IgD-negative memory B cell (primary cell): Measurements from ENCODE around the gene LRRC31. TPM values are rescaled to one million over a fixed set of nuclear protein-coding genes. Genes with fewer than 3 reads are reported as not detected.
A peak's percentile ranks its signal among the peaks of the same experiment; 100 is the strongest.

Experiments
- H3K27ac Mint-ChIP-seq, 3 donors: one replicate each; pipeline ENCODE4 v1.8.0; 2020 to 2022; ENCODE audit warnings: mild to moderate bottlenecking in 3 of 3, mixed read lengths in 3 of 3, moderate library complexity in 1 of 3
- H3K27me3 Mint-ChIP-seq: one replicate; pipeline ENCODE4 v1.8.0; 2021; ENCODE audit warnings: mixed read lengths
- H3K36me3 Mint-ChIP-seq: one replicate; pipeline ENCODE4 v1.8.0; 2020; ENCODE audit warnings: mild to moderate bottlenecking, mixed read lengths
- H3K4me1 Mint-ChIP-seq, 3 donors: one replicate each; pipeline ENCODE4 v1.8.0; 2020 to 2022; ENCODE audit warnings: mixed read lengths in 3 of 3, mild to moderate bottlenecking in 1 of 3
- H3K4me3 Mint-ChIP-seq, 4 donors: one replicate each; pipeline ENCODE4 v1.8.0; 2020 to 2022; ENCODE audit warnings: mild to moderate bottlenecking in 4 of 4, mixed read lengths in 4 of 4, moderate library complexity in 3 of 4
- H3K9me3 Mint-ChIP-seq, 3 donors: one replicate each; pipeline ENCODE4 v1.8.0; 2020 to 2021; ENCODE audit warnings: mixed read lengths in 3 of 3, mild to moderate bottlenecking in 1 of 3
- polyA plus RNA-seq: library from polyadenylated mRNA; unstranded; fragments of 300-500 nt; fragmentation: Illumina TruSeq; gene quantifications from one replicate; pipeline ENCODE4 v1.2.3, GENCODE V29; 2021

LRRC31 gene
- polyA plus RNA-seq = not detected

DNA sequence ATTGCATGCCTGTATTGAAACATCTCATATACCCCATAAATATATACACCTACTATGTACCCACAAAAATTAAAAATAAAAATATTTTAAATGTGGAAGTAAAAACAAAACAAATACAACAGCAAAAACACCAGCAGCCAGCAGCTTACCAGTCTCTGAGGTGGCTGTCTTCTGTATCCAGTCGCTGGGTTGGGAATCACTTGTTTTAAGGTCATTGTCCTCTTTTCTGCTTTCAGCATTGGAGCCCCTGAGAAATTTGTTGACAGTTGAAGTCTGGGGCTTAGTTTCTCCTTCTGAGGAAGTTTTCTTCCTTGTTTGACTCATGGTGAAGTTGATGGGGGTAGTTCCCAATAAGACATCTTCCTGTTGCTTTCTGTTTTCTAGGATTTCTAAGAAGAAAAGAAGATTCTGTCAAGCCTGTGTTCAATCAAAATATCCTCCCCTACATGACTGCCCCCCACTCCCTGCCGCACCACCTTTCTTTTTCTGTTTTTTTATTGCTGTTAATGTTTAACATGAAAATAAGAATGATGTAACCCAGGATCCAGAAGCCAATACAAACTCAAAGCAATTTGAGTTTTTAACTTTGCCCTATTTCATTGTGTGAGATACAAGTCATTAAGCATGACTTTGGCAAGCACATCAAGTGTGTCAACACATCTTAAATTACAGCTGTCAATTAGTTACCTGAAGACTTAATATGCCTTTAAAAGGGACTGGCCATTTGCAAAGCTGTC, at the start of gene LRRC31:
LRRC31 (minus strand) TSS at position 452 of the 737 bp plus-strand sequence; CDS start at position 324, 128 bp downstream.
- H3K27me3 Mint-ChIP-seq = peaks cover 6% of the 10 kb centered on the region
- H3K4me1 Mint-ChIP-seq = peaks cover 7 to 23% (median 12%) of the 10 kb centered on the region in 3 donors
- H3K27ac Mint-ChIP-seq = peak within 1 kb of the TSS in 1 of 3 donors; percentile 24
- no peak within 1 kb of the TSS for H3K4me3 Mint-ChIP-seq
- H3K36me3 Mint-ChIP-seq = no peaks in the 10 kb centered on the region
- no peaks in the 10 kb centered on the region for H3K9me3 Mint-ChIP-seq

DNA sequence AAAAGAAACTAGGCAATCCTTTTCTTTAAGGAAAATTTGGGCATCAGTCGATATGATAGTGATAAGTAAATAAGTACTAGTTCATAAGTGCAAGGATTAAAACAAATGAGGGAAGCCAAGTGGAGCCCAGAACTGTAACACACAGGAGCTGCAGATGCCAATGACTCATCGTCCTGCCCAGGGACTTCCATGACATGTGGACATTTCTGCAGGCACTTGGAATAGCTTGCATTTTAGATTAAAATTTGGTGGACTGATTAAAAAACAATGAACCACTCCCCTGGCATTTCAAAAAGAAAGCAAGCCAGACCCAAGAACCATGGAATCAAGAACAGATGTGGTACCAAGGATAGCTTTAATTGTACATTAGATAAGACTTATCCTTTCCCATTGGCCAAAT, 44.6 kb upstream of the LRRC31 start:
- H3K4me1 Mint-ChIP-seq = peaks cover 0 to 5% (median 3%) of the 10 kb centered on the region in 3 donors
- no peaks in the 10 kb centered on the region for H3K27me3 Mint-ChIP-seq
- H3K9me3 Mint-ChIP-seq = no peaks in the 10 kb centered on the region
- peaks cover 2% of the 10 kb centered on the region for H3K36me3 Mint-ChIP-seq
- no peak overlapping the region for H3K27ac Mint-ChIP-seq
- H3K4me3 Mint-ChIP-seq = no peak overlapping the region

DNA sequence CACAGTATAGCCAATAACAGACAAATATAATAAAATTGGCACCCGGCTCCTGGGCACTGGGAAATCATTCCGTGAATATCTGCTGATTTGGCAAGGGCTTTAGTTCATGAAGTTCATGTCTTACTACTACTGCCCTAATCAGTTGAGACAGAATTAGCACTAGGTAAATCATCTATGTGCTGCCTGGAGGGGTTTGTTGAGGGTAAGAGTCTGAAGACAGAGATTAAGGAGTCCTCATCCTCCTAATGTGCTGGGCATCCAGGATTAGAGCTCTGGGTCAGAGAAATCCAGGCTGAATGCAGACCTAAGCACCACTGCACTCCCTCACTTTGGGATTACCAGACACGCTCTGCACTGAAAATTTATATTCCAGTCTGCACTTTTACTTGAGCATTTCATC, 43.6 kb upstream of the LRRC31 start:
- peaks cover 2% of the 10 kb centered on the region for H3K36me3 Mint-ChIP-seq
- peaks cover 0 to 5% (median 3%) of the 10 kb centered on the region in 3 donors for H3K4me1 Mint-ChIP-seq
- H3K27ac Mint-ChIP-seq = no peak overlapping the region
- no peaks in the 10 kb centered on the region for H3K27me3 Mint-ChIP-seq
- no peak overlapping the region for H3K4me3 Mint-ChIP-seq
- H3K9me3 Mint-ChIP-seq = no peaks in the 10 kb centered on the region

DNA sequence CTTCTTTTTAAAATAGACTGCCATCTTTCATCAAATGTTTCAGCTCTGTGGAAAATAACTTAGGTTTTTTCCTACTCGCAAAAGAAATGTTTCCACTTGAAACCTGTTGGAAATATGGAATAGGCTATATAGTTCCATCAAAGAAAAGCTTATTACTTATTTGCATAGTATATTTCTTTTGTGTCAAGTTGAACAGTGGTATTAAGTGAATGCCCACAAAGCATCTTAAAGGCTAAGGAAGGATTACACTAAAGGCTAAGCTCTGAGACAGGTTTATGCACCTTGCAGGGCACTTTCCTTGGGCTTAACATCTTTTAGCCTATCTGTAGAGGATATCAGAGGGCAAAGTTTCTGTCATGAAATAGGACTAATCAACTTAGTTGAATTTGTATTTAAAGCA, 41.5 kb upstream of the LRRC31 start, which contains the start of gene SAMD7:
SAMD7 (plus strand) TSS at position 301 of the 400 bp plus-strand sequence. CDS start 7,927 bp downstream, outside the sequence.
- Mint-ChIP-seq H3K4me1 (peaks cover 0 to 5% (median 3%) of the 10 kb centered on the region in 3 donors), H3K27ac (no peak within 1 kb of the TSS), H3K36me3 (peaks cover 2% of the 10 kb centered on the region), H3K27me3 (no peaks in the 10 kb centered on the region), H3K9me3 (no peaks in the 10 kb centered on the region), H3K4me3 (no peak within 1 kb of the TSS)

DNA sequence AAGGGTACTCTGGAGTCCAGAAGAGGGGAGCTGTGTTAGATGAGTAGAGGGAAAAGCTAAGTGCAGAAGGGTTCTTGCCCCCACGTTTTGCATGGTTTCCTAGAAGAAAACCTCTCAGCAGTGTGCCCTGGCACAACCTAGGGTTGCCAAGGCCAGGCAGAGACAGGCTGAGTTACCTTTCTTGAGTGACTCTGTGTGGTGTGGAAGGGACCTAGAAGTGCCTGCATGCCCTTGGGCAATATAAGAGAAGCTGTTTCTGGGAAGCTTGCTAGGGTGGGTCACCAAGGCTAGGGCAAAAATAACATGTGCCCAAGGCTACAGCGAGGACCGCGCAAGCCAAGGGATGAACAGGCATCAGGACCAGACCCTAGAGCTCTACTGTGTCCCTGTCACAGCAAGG, 38.2 kb upstream of the LRRC31 start:
- Mint-ChIP-seq H3K36me3 (no peaks in the 10 kb centered on the region), H3K27ac (no peak overlapping the region), H3K4me1 (no peaks in the 10 kb centered on the region), H3K9me3 (peaks cover 0 to 2% (median 0%) of the 10 kb centered on the region in 3 donors), H3K27me3 (no peaks in the 10 kb centered on the region), H3K4me3 (no peak overlapping the region)

DNA sequence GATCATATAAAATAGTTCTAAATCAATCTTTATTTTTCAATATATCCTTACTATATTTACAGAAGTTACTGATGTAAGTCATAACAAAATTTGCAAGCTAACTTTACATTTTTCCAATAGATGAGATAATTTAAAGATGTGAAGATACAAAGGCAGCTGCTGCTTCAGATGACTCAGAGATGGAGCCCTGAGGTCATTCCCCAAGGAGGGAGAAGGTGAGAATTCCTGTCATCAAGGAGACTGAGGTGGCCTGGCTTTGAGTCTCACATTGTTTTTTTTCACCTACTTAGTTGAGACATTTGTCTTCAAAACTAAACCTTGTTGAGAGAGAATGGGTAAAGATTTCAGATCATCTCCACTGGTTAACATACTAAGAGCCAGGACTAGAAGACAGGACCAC, 37.7 kb upstream of the LRRC31 start:
- no peak overlapping the region for H3K27ac Mint-ChIP-seq
- H3K4me1 Mint-ChIP-seq = no peaks in the 10 kb centered on the region
- H3K9me3 Mint-ChIP-seq = peaks cover 0 to 2% (median 0%) of the 10 kb centered on the region in 3 donors
- H3K36me3 Mint-ChIP-seq = no peaks in the 10 kb centered on the region
- H3K4me3 Mint-ChIP-seq = no peak overlapping the region
- H3K27me3 Mint-ChIP-seq = no peaks in the 10 kb centered on the region

DNA sequence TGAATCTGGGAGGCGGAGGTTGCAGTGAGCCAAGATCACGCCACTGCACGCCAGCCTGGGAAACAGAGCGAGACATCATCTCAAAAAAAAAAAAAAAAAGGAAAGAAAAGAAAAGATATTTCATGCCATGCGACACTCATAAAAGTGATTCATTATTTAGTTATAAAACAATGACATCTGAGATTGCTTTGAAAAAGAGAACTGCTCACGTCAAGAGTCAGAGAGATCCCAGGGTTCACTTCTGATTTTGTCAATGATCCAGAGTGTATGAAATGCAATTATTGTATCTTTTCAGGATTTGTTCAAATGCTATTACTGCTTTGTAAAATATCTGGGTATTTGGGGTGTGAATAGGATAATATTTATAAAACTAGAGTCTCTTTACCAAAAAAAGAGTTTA, 35.7 kb upstream of the LRRC31 start:
- peaks cover 4% of the 10 kb centered on the region for H3K36me3 Mint-ChIP-seq
- no peaks in the 10 kb centered on the region for H3K27me3 Mint-ChIP-seq
- no peak overlapping the region for H3K27ac Mint-ChIP-seq
- H3K4me3 Mint-ChIP-seq = no peak overlapping the region
- no peaks in the 10 kb centered on the region for H3K4me1 Mint-ChIP-seq
- H3K9me3 Mint-ChIP-seq = peaks cover 3 to 10% (median 4%) of the 10 kb centered on the region in 3 donors

DNA sequence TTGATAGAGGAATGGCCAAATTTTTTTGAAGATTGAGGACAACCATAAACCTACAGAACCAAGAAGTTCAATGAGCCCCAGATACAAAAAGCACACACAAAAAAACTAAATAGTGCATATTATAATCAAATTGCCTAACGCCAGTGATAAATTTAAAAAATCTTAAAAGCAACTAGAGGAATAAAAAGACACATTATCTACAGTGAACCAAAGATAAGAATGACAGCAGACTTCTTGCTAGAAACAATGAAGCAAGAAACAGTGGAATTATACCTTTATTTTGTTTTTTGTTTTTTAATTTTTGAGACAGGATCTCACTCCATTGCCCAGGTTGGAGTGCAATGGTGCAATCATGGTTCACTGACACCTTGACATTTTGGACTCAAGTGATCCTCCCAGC, 31.7 kb upstream of the LRRC31 start:
- Mint-ChIP-seq H3K27ac (no peak overlapping the region), H3K36me3 (peaks cover 4% of the 10 kb centered on the region), H3K4me3 (no peak overlapping the region), H3K4me1 (no peaks in the 10 kb centered on the region), H3K9me3 (peaks cover 3 to 13% (median 10%) of the 10 kb centered on the region in 3 donors), H3K27me3 (no peaks in the 10 kb centered on the region)

DNA sequence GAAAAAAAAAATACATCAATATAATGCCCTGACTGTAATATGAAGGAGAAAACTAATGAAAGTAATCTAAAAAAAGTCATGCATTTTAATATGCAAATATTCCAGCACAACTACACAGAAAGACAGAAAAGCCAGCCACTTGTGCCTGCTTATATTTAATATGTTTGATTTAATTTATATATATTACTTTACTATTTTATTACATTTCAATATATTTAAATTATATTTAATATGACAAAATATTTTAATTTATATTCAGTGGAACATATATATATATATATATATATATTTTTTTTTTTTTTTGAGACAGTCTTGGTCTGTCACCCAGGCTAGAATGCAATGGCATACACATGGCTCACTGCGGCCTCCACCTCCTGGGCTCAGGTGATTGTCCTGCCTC, 27.5 kb upstream of the LRRC31 start:
- H3K4me3 Mint-ChIP-seq = no peak overlapping the region
- no peak overlapping the region for H3K27ac Mint-ChIP-seq
- H3K36me3 Mint-ChIP-seq = peaks cover 4% of the 10 kb centered on the region

DNA sequence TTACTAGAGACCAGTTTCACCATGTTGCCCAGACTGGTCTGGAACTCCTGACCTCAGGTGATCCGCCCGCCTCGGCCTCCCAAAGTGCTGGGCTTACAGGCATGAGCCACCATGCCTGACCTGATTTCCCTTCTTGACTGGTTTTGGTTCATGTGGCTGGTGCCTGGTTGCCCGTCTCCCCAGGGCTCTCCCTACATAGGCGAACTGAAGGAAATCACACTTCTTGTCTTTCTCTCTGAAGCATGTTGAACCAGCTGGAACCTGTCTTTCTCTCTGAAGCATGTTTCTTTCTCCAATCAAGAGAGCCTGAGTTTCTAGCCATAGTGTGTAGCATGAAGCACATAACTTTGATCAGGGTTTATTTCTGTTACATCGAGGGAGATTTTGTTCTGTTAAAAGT, 25.3 kb upstream of the LRRC31 start:
- H3K4me3 Mint-ChIP-seq = no peak overlapping the region
- H3K9me3 Mint-ChIP-seq = peaks cover 0 to 4% (median 2%) of the 10 kb centered on the region in 3 donors
- H3K27ac Mint-ChIP-seq = no peak overlapping the region
- peaks cover 2% of the 10 kb centered on the region for H3K27me3 Mint-ChIP-seq
- H3K36me3 Mint-ChIP-seq = no peaks in the 10 kb centered on the region
- peaks cover 0 to 1% (median 0%) of the 10 kb centered on the region in 3 donors for H3K4me1 Mint-ChIP-seq

More for the DNA sequence above, 27.5 kb upstream of the LRRC31 start:
- H3K4me1 Mint-ChIP-seq = peaks cover 0 to 1% (median 0%) of the 10 kb centered on the region in 3 donors
- peaks cover 2% of the 10 kb centered on the region for H3K27me3 Mint-ChIP-seq
- peaks cover 1 to 13% (median 10%) of the 10 kb centered on the region in 3 donors for H3K9me3 Mint-ChIP-seq

DNA sequence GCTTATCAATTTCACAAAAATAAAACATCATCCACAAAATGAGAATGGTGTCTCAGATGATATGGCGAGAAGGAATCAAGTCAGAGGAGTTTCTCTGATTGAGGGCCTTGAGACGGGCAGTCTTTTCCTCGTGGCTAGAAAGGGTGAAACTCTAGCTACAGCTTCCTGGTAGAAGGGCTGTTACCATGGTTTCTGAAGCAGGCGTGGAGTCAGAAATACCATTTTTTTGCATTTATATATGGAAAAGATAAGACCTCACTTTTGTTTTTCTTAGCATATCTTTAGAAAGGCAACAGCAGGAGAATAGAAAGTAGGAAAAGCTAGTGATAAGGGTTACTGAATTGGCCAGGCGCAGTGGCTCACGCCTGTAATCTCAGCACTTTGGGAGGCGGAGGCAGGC, 24.4 kb upstream of the LRRC31 start:
- Mint-ChIP-seq H3K27me3 (peaks cover 2% of the 10 kb centered on the region), H3K9me3 (no peaks in the 10 kb centered on the region), H3K4me3 (no peak overlapping the region), H3K4me1 (peaks cover 0 to 1% (median 0%) of the 10 kb centered on the region in 3 donors), H3K27ac (no peak overlapping the region), H3K36me3 (no peaks in the 10 kb centered on the region)

DNA sequence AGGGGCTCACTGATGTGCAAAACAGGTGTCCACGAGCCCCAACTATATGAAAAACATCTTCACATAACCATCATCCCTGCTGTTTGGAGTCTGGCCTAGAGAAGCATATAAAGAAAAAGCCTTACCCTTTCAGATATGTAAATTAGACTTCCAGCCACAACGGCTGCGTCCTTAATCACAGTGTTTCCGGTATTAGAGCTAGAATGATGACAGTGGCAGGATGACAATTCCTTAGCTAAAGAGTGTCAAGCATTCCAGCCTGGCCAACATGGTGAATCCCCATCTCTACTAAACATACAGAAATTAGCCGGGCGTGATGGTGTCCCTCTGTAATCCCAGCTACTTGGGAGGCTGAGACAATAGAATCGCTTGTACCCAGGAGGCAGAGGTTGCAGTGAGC, 22.2 kb upstream of the LRRC31 start:
- peaks cover 2% of the 10 kb centered on the region for H3K27me3 Mint-ChIP-seq
- H3K4me1 Mint-ChIP-seq = peaks cover 0 to 2% (median 1%) of the 10 kb centered on the region in 3 donors
- H3K27ac Mint-ChIP-seq = no peak overlapping the region
- no peaks in the 10 kb centered on the region for H3K9me3 Mint-ChIP-seq
- peaks cover 3% of the 10 kb centered on the region for H3K36me3 Mint-ChIP-seq
- no peak overlapping the region for H3K4me3 Mint-ChIP-seq

DNA sequence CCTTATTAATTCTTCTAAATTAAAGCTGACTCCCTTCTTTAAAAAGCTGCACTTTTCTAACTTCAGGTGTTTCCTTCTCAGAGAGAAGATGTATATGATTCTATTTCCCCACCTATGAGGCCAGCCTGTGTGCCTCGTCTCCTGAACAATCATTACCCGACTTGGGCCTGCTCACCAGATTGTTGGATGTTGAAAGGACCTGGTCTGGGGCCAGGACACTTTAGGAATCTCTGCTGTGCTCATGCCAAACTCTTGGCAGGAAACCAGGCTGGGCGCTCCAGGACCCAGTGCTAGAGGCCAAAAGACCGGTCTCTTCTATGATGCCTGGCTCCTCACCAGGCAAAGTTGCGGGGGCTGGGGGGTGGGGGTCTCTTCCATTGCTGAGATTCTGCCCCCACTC, 16.9 kb upstream of the LRRC31 start:
- Mint-ChIP-seq H3K36me3 (peaks cover 3% of the 10 kb centered on the region), H3K9me3 (no peaks in the 10 kb centered on the region), H3K4me3 (peak overlapping the region in 1 of 4 donors; percentile 25), H3K27me3 (no peaks in the 10 kb centered on the region), H3K27ac (peak overlapping the region in 1 of 3 donors; percentile 95), H3K4me1 (peaks cover 0 to 23% (median 10%) of the 10 kb centered on the region in 3 donors)

DNA sequence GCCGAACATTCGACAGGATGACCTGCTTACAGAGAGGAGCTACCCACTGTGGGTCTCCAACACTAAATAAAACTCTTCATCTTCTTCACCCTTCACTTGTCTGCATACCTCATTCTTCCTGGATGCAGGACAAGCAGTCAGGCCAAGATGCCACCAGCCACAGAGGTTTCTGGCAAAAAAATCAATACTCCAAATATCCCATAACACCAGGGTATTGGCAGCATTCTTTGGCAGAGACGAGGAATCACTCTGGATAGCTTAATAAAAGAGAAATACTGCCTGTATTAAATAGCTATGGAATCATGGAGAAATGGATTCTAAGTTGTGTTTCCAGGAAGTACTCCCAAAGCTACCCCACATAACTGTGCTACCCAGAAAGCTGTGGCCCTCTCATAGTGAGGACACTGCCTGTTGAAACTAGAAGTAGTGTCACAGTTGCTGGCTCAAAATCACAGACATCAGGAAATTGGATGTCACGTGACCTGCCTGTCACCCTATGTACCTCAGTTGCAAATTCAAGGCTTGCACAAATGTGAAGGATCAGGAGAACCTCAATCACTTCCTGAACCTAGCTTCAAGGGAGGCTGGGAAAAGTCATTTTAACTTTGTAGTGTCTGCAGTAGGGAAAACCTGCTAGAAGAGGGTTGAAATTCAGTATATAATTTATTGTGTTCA, 11.0 kb upstream of the LRRC31 start:
- H3K27me3 Mint-ChIP-seq = no peaks in the 10 kb centered on the region
- no peaks in the 10 kb centered on the region for H3K9me3 Mint-ChIP-seq
- no peaks in the 10 kb centered on the region for H3K36me3 Mint-ChIP-seq
- peak overlapping the region in 1 of 3 donors; percentile 71 for H3K27ac Mint-ChIP-seq
- H3K4me1 Mint-ChIP-seq = peaks cover 0 to 18% (median 11%) of the 10 kb centered on the region in 3 donors
- no peak overlapping the region for H3K4me3 Mint-ChIP-seq

DNA sequence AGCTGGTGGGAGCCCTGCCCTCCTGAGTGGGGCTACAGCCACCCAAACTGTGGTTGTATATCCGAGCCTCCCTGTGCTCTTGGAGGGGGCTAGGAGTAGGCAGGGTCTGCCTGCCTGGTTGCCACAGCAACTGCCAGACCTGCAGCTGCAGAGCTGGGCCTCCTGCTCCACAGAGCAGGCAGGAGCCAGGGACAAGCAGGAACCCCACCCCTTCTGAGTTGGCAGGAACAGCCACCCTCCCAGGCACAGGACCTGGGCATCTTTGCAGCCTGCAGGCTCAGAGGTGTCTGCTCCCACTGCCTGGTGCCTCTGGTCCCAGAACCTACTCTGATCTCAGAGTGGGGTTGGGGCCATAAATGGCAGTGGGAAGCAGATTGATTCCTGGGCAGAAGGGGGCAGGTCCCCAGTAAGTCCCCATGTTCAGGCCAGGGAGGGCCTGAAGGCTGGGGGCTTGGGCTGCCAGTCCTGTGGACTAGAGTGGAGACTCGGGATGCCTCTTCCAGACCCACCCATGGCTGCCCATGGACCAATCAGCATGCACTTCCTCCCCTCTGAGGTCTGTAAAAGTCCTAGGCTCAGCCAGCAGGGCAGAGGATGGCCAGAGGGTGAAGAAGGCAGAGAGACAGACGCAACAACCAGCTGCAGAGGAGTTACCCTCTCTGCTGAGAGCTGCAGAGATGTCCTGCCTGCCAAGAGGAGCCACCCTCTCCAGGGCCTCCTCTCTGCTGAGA, 10.3 kb upstream of the LRRC31 start:
- Mint-ChIP-seq H3K27ac (no peak overlapping the region), H3K4me1 (peaks cover 0 to 16% (median 8%) of the 10 kb centered on the region in 3 donors), H3K36me3 (no peaks in the 10 kb centered on the region), H3K4me3 (no peak overlapping the region), H3K27me3 (no peaks in the 10 kb centered on the region), H3K9me3 (no peaks in the 10 kb centered on the region)
